ENCODE results near the gene TMEM106B.

TMEM106B gene

DNA sequence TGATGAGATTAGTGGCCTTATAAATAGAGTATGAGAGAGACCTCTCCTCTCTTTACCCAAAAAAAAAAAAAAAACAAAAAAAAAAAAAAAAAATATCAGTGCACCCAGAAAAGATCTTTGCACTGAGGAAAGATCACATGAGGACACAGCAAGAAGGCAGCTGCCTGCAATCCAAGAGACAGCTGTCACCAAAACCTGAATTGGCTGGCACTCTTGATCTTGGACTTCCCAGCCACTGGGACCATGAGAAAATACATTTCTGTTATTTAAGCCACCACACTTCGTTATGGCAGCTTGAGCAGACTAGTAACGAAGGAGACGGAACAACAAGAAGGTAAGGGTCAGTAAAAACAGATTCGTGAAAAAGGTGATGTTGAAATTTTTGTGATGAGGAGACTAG, 47.0 kb downstream of the TMEM106B start:
- no peak for DNase-seq (ENCODE audit: low read depth in 2 of 2)
- no peak overlapping the region for H3K4me3 ChIP-seq (replicated peaks in 1 of 2; ENCODE audit: low read depth in 2 of 2, low read length in 2 of 2)
- TF ChIP-seq CTCF (IDR thresholded peaks at IDR 0.05; ENCODE audit: low read depth, low read length) = no peak

DNA sequence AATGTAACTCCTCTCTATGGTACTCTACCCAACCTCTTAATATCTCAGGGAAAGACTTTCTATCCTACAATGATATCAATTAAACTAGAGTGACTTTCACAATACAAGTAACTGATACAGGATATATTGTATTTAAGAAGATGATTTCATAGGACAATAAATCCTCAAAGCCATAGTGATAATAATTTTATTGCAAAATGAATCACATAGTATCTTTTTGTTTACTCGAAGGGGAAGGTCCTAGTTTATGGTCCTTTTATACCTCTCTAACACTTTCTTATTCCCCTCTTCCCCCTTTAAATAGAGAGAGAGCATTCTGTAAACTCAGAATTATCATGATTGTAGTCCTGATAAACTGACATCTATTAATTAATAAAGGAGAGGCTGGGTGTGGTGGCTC, 56.4 kb downstream of the TMEM106B start:
- no peak overlapping the region for H3K4me3 ChIP-seq (replicated peaks in 1 of 2; ENCODE audit: low read depth in 2 of 2, low read length in 2 of 2)
- DNase-seq (ENCODE audit: low read depth in 2 of 2) = no peak
- no peak for TF ChIP-seq CTCF (IDR thresholded peaks at IDR 0.05; ENCODE audit: low read depth, low read length)

DNA sequence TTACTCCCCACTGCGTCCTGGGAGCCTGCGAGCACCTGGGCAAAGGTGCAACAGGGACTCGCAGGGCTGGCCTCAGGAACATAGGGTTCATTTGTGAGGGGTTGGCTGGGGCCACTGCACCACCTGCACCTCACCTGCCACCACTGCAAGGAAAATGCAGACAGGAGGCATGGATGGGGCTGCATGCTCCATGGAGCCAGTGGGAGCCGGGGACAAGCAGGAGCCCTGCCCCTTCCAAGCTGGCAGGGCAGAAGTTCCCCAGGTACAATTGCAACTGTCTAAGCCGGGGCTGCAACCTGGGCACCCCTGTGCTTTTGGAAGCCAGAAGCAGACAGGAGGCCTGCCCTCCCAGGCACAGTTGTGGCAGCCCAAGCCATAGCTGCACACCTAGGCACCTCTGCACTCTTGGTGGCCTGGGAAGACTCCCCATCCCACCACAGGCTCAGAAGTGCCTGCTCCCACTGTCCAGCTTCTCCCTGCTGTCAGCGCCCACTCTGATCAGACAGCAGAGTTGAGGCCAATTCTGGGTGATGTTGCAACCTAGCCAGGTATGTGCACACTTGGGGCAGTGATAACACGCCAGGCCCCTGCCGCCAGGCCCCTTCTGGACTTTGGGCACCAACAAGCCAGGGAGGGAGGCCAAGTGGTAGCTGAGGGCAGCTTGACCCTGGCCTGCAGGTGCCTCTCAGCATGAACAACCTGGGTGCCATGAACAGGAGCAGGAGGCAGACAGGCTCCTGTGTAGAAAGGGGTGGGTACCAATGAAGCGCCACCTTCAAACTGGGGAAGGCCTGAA, 58.2 kb downstream of the TMEM106B start:
- TF ChIP-seq CTCF (IDR thresholded peaks at IDR 0.05; ENCODE audit: low read depth, low read length) = no peak
- no peak overlapping the region for H3K4me3 ChIP-seq (replicated peaks in 1 of 2; ENCODE audit: low read depth in 2 of 2, low read length in 2 of 2)
- no peak for DNase-seq (ENCODE audit: low read depth in 2 of 2)

DNA sequence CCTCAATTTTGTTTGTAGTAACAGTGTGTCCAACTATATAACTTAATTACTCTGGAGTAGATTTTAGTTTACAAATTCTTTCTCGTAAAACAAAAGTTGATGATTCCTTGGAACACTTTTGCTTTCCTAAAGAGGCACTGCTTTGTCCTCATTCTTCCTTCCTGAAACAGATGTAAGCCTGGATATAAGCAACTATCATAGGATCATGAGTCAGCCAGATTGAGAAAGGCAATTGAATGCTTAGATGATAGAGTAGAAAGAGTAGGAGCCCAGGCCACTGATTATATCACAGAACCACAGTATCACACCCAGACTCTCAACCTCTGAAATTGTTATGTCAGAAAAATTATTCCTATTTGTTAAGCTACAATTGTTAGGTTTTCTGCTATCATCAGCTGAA, 69.9 kb downstream of the TMEM106B start:
- H3K4me3 ChIP-seq (replicated peaks in 1 of 2; ENCODE audit: low read depth in 2 of 2, low read length in 2 of 2) = no peak overlapping the region
- TF ChIP-seq CTCF (IDR thresholded peaks at IDR 0.05; ENCODE audit: low read depth, low read length) = no peak
- peak; percentile 4 to 42 for DNase-seq (ENCODE audit: low read depth in 2 of 2)

DNA sequence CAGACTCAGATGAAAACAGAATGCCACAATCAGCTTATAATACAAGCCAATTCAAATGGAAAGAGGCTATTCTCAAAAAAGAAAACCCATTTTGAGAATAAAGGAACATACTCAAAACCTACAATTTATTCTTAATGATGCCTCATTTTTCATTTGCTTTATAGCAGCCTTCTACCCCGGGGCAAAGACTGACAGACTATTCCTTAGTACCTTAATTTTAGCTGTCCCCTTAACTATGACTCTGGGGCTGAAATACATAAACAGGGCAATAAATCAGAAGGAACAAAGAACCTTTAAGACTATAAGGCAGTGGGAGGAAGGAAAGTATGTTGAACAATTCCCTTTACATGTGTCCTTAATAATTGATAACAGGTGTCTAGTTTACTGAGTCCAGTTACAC, 76.8 kb downstream of the TMEM106B start:
- H3K4me3 ChIP-seq (replicated peaks in 1 of 2; ENCODE audit: low read depth in 2 of 2, low read length in 2 of 2) = no peak overlapping the region
- DNase-seq (ENCODE audit: low read depth in 2 of 2) = no peak
- no peak for TF ChIP-seq CTCF (IDR thresholded peaks at IDR 0.05; ENCODE audit: low read depth, low read length)

GRCh38 chr7:12289996-12290395, 78.9 kb downstream of the TMEM106B start:
- TF ChIP-seq CTCF (IDR thresholded peaks at IDR 0.05; ENCODE audit: low read depth, low read length) = no peak
- no peak overlapping the region for H3K4me3 ChIP-seq (replicated peaks in 1 of 2; ENCODE audit: low read depth in 2 of 2, low read length in 2 of 2)
- no peak for DNase-seq (ENCODE audit: low read depth in 2 of 2)

DNA sequence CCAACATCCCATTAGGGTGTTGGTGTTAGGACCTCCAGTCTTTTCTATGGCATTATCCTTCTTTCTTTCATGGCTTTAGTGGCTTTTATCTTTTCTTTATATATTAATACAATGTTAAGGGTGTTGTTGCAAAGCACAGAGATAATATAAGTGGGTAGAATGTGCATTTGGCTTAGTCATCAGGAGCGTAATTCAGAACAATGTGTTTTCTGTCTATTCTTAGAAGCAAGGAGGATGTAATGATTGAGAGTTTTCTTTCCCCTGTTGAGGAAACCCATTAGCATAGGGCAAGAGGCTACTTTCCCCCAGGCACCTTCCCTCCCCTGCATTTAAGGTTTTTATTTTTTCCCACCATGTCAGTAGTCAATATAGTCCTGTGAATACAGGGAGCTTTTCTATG, 79.7 kb downstream of the TMEM106B start:
- H3K4me3 ChIP-seq (replicated peaks in 1 of 2; ENCODE audit: low read depth in 2 of 2, low read length in 2 of 2) = no peak overlapping the region
- DNase-seq (ENCODE audit: low read depth in 2 of 2) = no peak
- TF ChIP-seq CTCF (IDR thresholded peaks at IDR 0.05; ENCODE audit: low read depth, low read length) = no peak
